Stimulated activated CD4-positive, alpha-beta T cell treated with anti-CD3 and anti-CD28 coated beads, TNF-alpha, amount 100 ng/mL, for 48 hours (primary cell): ENCODE measurements around the gene SLC35D1.
"Not testable (repeated sequence)": the region's sequence is repeated elsewhere in the genome, so short reads cannot be mapped to it uniquely, and the experiment has no call there.

Experiments
- DNase-seq, 3 donors: peaks; one replicate each; pipeline ENCODE4 v3.0.0-alpha.2; 2020; ENCODE audit warnings: low read depth in 3 of 3

Gene SLC35D1

GRCh38 chr1:66985835-66986234 is 68.1 kb downstream of the SLC35D1 start:
- DNase-seq = no peak

- DNase-seq = no peak
Measured at GRCh38 chr1:66984491-66984890, 69.5 kb downstream of the SLC35D1 start.

GRCh38 chr1:66982561-66983260 is 71.2 kb downstream of the SLC35D1 start:
- DNase-seq = no peak

- peak in 2 of 3 donors; percentile 8 to 14 for DNase-seq
Measured at GRCh38 chr1:66981679-66982078, 72.3 kb downstream of the SLC35D1 start.

- DNase-seq = no peak
Measured at GRCh38 chr1:66980745-66981367, 73.1 kb downstream of the SLC35D1 start.

GRCh38 chr1:66979621-66980020 is 74.3 kb downstream of the SLC35D1 start:
- not testable (repeated sequence) for DNase-seq

- DNase-seq = no peak
Measured at GRCh38 chr1:66978201-66978600, 75.7 kb downstream of the SLC35D1 start.

- DNase-seq = no peak
Measured at GRCh38 chr1:66968574-66968973, 85.4 kb downstream of the SLC35D1 start.

GRCh38 chr1:66966188-66966873 is 87.6 kb downstream of the SLC35D1 start:
- not testable (repeated sequence) for DNase-seq

GRCh38 chr1:66957938-66958337 is 96.0 kb downstream of the SLC35D1 start:
- DNase-seq = no peak

GRCh38 chr1:66954208-66954607 is 99.7 kb downstream of the SLC35D1 start:
- DNase-seq = no peak

GRCh38 chr1:66951513-66951912 is 102.4 kb downstream of the SLC35D1 start:
- DNase-seq = no peak
